ENCODE data around the gene AKAP6. TPM values are rescaled to one million over a fixed set of nuclear protein-coding genes. Genes with fewer than 3 reads are reported as not detected.

Gene AKAP6
- total RNA-seq, 4 donors from 2014 or later: 1.1 to 16.0 (median 6.0) TPM

GRCh38 chr14:32606301-32606700 lies 277.2 kb downstream of the AKAP6 start:
- intact Hi-C loops (cut with DNase I): no loop called here
- no peaks in the 10 kb centered on the region for H3K9me3 ChIP-seq
- H3K27me3 ChIP-seq: no peaks in the 10 kb centered on the region
- H3K36me3 ChIP-seq: no peaks in the 10 kb centered on the region
- WGBS, 2 donors: 59 to 85% methylated on average over 2 of the region's 2 CpGs
- no peak for DNase-seq
- no peak overlapping the region for H3K4me3 ChIP-seq
- H3K4me1 ChIP-seq: peaks cover 13 to 30% (median 17%) of the 10 kb centered on the region in 3 donors
- TF ChIP-seq CTCF (IDR thresholded peaks at IDR 0.05) (no peak), POLR2A (IDR thresholded peaks at IDR 0.05) (no peak)
- no peak overlapping the region for H3K27ac ChIP-seq

- Histone ChIP-seq H3K4me3 (no peak overlapping the region), H3K4me1 (peaks cover 16 to 41% (median 17%) of the 10 kb centered on the region in 3 donors), H3K9me3 (no peaks in the 10 kb centered on the region), H3K27me3 (no peaks in the 10 kb centered on the region), H3K27ac (no peak overlapping the region), H3K36me3 (no peaks in the 10 kb centered on the region)
- intact Hi-C loops (cut with DNase I): no loop called here
- TF ChIP-seq POLR2A (IDR thresholded peaks at IDR 0.05) (no peak), CTCF (IDR thresholded peaks at IDR 0.05) (no peak)
- 80 to 96% methylated on average over 1 of the region's 1 CpG for WGBS, 2 donors
- DNase-seq: no peak
Measured at GRCh38 chr14:32607399-32607798, 278.3 kb downstream of the AKAP6 start.

- 26 to 43% methylated on average over 1 of the region's 1 CpG for WGBS, 2 donors
- TF ChIP-seq CTCF (IDR thresholded peaks at IDR 0.05) (no peak), POLR2A (IDR thresholded peaks at IDR 0.05) (no peak)
- DNase-seq: no peak
- H3K27me3 ChIP-seq: no peaks in the 10 kb centered on the region
- no peaks in the 10 kb centered on the region for H3K9me3 ChIP-seq
- H3K4me3 ChIP-seq: no peak overlapping the region
- no peaks in the 10 kb centered on the region for H3K36me3 ChIP-seq
- intact Hi-C loops (cut with DNase I): no loop called here
- H3K4me1 ChIP-seq: peaks cover 16 to 41% (median 17%) of the 10 kb centered on the region in 3 donors
- H3K27ac ChIP-seq: peak overlapping the region in 1 of 4 donors; percentile 22
Measured at GRCh38 chr14:32608857-32609256, 279.8 kb downstream of the AKAP6 start.

- Histone ChIP-seq H3K27ac (peak overlapping the region in 1 of 4 donors; percentile 22), H3K4me1 (peaks cover 16 to 41% (median 17%) of the 10 kb centered on the region in 3 donors), H3K4me3 (no peak overlapping the region), H3K36me3 (no peaks in the 10 kb centered on the region), H3K27me3 (no peaks in the 10 kb centered on the region), H3K9me3 (no peaks in the 10 kb centered on the region)
- no peak for DNase-seq
- no peak for TF ChIP-seq POLR2A (IDR thresholded peaks at IDR 0.05)
- no peak for TF ChIP-seq CTCF (IDR thresholded peaks at IDR 0.05)
- 62 to 92% methylated on average over 3 of the region's 3 CpGs for WGBS, 2 donors
- intact Hi-C loops (cut with DNase I): no loop called here
Measured at GRCh38 chr14:32609388-32609787, 280.3 kb downstream of the AKAP6 start.

- WGBS, 2 donors: 44 to 69% methylated on average over 1 of the region's 1 CpG
- DNase-seq: no peak
- TF ChIP-seq POLR2A (IDR thresholded peaks at IDR 0.05): no peak
- TF ChIP-seq CTCF (IDR thresholded peaks at IDR 0.05): no peak
- Histone ChIP-seq H3K27me3 (no peaks in the 10 kb centered on the region), H3K4me3 (no peak overlapping the region), H3K27ac (peak overlapping the region in 3 of 4 donors; percentile 11 to 56 (median 44)), H3K9me3 (no peaks in the 10 kb centered on the region), H3K36me3 (no peaks in the 10 kb centered on the region), H3K4me1 (peaks cover 16 to 41% (median 17%) of the 10 kb centered on the region in 3 donors)
- intact Hi-C loops (cut with DNase I): no loop called here
Measured at GRCh38 chr14:32611752-32612151, 282.7 kb downstream of the AKAP6 start.
